NB4 (cell line): ENCODE data around the gene PALM3.

Experiments used
- DNase-seq: peaks from one replicate; pipeline ENCODE4 v3.0.0; 2010; ENCODE audit warnings: low read depth
- H3K4me3 ChIP-seq: one replicate; pipeline ENCODE4 v1.5.1; 2011; ENCODE audit warnings: mild to moderate bottlenecking, low read depth, low read length, moderate library complexity
- MYC ChIP-seq: IDR thresholded peaks from 2 replicates; pipeline ENCODE4 v1.6.1; 2011; ENCODE audit warnings: low read depth, low read length
- POLR2A ChIP-seq: IDR thresholded peaks from 2 replicates; pipeline ENCODE4 v1.6.1; 2011; ENCODE audit warnings: mild to moderate bottlenecking; ENCODE audit not compliant: insufficient read length; ENCODE audit errors: extremely low read depth
- TF ChIP-seq, protein P1 (sequence below): IDR thresholded peaks from one replicate; pipeline ENCODE4 v1.5.1; 2012; ENCODE audit warnings: low read depth, low read length
- TF ChIP-seq, protein P2 (sequence below): IDR thresholded peaks from 2 replicates; pipeline ENCODE4 v1.6.1; 2011; ENCODE audit warnings: low read depth, low read length

The PALM3 gene

DNA sequence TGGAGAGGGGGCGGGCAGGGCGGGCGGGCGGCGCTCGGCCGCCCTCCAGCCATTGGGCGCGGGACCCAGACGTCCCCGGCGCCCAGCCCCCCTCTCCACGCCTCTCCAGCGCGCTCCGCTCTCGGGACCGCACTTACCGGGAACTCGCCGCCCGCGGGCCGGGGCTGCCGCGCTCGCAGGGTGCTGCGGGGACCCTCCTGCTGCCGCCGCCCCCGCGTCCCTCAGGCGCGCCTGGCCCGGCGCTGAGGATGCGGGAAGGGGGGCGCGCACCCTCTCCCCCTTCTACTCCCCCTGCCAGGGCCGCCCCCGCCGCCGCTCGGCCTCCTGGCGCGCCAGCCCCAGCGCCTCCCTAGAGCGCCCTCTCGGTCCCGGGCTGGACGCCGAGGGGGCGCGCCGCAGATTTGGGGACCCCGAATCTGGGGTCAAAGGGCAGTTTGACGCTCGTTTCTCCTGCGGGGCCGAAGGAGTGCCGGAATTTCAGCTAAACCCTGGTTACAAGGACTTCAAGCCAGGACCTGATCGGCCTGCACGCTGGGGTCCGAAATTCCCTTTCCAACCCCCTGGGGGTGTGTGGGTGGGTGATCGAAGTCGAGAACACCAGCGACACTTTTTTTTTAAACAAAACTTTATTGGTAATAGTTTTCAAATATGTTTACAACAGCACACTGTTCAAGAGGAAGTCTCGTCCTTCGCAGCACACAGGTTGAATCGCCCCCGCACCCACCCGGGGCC is 29.4 kb upstream of the PALM3 start:
- DNase-seq: peak; percentile 85
- TF ChIP-seq, protein P1, sequence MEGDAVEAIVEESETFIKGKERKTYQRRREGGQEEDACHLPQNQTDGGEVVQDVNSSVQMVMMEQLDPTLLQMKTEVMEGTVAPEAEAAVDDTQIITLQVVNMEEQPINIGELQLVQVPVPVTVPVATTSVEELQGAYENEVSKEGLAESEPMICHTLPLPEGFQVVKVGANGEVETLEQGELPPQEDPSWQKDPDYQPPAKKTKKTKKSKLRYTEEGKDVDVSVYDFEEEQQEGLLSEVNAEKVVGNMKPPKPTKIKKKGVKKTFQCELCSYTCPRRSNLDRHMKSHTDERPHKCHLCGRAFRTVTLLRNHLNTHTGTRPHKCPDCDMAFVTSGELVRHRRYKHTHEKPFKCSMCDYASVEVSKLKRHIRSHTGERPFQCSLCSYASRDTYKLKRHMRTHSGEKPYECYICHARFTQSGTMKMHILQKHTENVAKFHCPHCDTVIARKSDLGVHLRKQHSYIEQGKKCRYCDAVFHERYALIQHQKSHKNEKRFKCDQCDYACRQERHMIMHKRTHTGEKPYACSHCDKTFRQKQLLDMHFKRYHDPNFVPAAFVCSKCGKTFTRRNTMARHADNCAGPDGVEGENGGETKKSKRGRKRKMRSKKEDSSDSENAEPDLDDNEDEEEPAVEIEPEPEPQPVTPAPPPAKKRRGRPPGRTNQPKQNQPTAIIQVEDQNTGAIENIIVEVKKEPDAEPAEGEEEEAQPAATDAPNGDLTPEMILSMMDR: peak; percentile 2
- TF ChIP-seq POLR2A (peak; percentile 71), MYC (no peak)
- peak overlapping the region; percentile 75 for H3K4me3 ChIP-seq

DNA sequence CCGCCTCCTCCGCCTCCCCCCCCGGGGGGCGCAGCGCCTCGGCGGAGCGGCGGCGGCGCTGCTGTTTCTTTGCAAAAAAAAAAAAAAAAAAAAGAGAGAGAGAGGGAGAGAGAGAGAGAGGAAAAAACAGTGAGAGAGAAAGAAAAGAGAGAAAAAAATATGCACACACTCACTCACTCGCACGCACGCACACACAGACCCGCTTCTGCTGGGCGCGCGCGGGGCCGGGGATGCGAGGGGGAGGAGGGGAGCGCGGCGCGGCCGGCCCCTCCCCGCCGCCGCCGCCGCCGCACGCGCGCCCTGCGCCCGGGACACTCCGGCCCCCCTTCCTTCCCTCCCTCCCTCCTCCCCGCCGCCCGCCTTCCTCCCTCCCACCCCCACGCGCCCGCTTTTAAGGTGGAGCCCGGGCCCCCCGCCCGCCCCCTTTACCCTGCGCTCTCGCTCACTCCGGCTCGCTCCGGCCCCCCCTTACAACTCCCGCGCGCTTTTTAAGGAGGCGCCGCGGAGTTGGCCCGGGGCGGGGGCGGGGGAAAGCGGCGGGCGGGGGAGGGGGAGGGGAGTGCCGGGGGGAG is 28.7 kb upstream of the PALM3 start, which contains the start of gene SAMD1:
Gene SAMD1 (minus strand): TSS at position 243 of the 572 bp plus-strand sequence.
- peak; percentile 94 for DNase-seq
- H3K4me3 ChIP-seq: peak within 1 kb of the TSS; percentile 75
- TF ChIP-seq, protein P1: no peak
- no peak for TF ChIP-seq MYC
- TF ChIP-seq POLR2A: no peak
- TF ChIP-seq, protein P2, sequence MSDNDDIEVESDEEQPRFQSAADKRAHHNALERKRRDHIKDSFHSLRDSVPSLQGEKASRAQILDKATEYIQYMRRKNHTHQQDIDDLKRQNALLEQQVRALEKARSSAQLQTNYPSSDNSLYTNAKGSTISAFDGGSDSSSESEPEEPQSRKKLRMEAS: no peak

DNA sequence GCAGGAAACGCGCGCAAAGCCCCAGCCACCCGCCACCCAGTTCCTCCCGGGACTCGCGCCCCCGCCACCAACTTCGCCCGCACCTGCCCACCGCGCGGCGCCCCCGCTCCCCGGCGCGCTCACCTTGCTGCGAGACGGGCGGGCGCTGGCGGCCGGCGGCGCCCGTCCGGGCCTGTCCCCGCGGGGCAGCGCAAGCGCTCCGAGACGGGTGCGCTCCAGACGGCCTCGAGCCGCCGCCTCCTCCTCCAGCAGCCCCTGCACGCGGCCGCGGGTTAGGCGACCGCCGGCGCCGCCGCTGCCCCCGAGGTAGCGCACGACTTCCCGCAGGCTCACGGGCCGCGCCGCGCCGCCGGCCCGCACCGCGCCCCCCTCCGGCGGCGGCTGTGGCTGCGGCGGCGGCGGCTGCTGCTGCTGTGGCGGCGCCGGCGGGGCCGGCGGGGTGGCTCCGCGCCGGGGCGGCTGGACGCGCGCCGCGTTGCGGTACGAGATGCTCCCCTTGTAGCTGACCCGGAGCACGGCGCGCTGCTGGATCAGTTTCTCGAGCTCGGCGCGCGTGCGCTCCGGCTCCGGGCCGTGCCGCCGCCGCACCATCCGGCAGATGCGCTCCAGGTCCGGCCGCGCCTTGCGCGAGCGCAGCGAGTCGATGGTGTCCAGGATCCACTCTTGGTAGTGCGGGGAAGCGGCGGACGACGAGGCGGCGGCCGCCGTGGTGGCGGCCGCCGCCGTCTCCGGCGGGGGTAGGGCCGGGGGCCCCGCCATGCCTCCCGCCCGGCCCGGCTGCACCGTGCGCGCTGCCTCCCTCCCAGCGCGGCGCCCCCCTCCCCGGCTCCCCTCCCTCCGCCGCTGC is 28.0 kb upstream of the PALM3 start:
- TF ChIP-seq, protein P2: no peak
- TF ChIP-seq POLR2A (no peak), MYC (no peak)
- TF ChIP-seq, protein P1: no peak
- DNase-seq: peak; percentile 71
- H3K4me3 ChIP-seq: peak overlapping the region; percentile 53

DNA sequence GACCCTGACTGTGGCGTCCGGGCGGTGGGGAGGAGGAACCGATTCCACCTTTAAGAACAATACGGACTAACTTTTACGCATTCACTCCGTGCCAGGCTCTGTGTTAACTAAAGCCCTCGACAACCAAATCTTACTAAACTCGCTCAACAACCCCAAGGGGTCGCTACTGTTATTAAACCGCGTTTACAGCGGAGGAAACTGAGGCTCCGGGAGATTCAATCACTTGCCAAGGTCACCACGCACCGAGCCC is 27.5 kb upstream of the PALM3 start:
- DNase-seq: peak; percentile 38
- TF ChIP-seq POLR2A (no peak), MYC (no peak)
- TF ChIP-seq, protein P1: no peak
- TF ChIP-seq, protein P2: no peak
- H3K4me3 ChIP-seq: peak overlapping the region; percentile 53

DNA sequence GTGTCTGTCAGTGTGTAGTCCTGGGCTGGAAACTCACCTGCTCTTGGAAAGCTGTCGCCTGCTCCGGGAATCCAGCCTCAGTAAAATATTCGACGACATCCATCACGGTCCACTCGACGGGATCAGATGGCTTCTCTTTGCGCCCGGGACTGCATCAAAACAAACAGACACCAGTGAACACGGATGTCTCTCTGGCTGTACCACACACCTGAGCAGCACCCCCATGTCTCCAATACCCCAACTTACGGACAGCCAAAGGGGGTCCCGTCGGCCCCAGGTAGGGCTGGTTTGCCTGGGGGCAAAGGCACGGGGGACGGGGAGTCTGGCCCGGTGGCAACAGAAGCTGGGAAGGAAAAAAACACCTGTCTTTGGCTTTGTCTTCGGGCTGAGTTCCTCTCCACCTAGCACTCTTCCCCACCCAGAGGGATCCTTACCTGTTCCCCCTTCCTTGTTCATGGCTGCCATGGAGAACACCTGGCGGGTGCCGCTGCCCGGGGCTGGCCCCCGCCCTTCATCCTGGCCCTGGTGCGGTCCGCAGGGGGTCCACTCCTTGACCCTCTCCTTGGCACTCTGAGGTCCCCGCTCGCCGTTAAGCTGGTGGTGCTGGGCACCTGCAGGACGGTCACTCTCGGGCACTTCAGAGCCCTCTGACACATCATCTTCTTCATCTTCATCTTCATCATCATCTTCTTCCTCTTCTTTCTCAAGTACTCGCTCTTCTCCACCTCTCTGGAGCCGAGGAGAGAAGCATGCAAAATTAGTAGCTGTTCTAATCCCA is 26.9 kb upstream of the PALM3 start:
- DNase-seq: no peak
- TF ChIP-seq, protein P2: no peak
- TF ChIP-seq, protein P1: no peak
- TF ChIP-seq MYC (no peak), POLR2A (no peak)
- peak overlapping the region; percentile 53 for H3K4me3 ChIP-seq
